GM19023 (cell line): ENCODE results near the gene LRRC25.
"Not testable (repeated sequence)": the region's sequence is repeated elsewhere in the genome, so short reads cannot be mapped to it uniquely, and the experiment has no call there.

Experiments used
- ATAC-seq: cut with Tn5 transposase; IDR thresholded peaks from one replicate; pipeline ENCODE4 v1.9.1; 2021; ENCODE audit warnings: mild to moderate bottlenecking, moderate library complexity; ENCODE audit not compliant: unreplicated experiment

Gene LRRC25

DNA sequence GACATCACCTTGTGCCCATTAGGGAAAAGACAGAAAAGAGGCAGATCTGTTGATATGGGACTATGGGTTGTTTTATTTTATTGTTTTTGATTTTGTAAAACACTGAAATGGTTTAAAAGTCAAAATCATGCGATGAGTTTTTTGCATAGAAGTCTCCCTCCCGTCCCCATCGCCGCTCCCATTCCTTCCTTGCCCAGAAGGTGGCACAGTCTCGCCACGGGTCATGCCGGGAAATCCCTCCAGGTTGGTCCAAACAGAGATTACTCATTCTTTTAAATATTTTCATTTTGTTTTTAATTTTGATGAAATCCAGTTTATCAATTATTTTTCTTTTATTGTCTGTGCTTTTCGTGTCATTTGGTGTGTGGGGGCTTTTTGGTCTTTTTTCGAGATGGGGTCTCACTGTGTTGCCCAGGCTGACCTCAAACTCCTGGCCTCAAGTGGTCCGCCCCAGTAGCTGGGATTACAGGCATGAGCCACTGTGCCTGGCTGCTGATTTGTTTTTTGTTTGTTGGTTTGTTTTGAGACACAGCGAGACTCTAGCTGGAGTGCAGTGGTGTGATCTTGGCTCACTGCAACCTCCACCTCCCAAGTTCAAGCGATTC, 47.8 kb downstream of the LRRC25 start:
- ATAC-seq: no peak

DNA sequence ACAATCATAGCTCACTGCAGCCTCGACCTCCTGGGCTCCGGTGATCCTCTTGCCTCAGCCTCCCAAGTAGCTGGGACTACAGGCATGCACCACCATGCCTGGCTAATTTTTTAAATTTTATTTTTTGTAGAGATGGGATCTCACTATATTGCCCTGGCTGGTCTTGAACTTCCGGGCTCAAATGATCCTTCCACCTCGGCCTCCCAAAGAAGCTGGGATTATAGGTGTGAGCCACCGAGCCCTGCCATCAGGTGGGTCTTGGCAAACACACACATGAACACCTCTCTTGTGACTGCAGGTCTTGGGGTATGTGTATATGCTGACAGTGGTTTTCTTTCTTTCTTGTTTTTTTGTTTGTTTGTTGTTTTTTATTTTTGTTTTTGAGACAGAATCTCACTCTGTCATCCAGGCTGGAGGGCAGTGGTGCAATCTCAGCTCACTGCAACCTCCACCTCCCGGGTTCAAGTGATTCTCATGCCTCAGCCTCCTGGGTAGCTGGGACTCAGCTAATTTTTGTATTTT, 48.5 kb downstream of the LRRC25 start:
- not testable (repeated sequence) for ATAC-seq

DNA sequence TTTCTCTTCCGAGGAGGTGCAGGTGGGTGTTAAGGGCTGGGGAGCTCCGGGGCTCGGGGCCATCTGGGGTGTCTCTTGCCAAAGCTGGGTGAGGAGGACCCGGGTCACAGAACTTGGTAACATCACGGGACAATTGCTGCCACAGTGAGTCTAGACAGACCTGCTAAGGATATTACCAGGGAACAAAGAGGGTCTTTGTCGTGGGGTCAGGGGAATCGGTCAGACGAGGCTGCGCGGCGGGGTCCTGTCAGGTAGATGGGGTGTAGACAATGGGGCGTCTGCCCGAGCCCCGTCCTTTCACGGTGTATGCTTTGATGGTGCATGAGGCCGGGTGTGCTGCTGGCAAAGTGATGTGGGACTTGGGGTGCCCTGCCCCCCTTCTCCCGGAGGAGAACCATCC, 49.3 kb downstream of the LRRC25 start:
- ATAC-seq: no peak

DNA sequence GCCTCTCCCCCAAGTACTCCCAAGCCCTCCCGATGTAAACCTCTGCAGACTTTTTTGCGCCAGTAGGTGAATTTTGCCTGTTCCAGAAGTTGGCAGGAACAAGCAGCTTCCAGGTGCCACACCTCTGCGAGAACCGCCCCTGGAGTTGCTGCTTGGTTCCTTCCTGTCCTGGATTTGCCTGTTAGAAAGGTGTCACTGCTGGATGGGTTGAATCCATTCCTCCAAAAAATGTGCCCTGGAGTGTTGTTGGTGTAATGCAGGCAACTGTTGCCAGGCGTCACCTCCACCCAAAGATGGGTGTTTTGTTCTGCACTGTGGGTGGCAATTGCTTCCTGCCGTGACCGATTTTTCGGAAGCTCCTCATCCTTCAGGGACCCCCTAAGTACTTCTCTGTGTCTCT, 51.3 kb downstream of the LRRC25 start:
- ATAC-seq: no peak

DNA sequence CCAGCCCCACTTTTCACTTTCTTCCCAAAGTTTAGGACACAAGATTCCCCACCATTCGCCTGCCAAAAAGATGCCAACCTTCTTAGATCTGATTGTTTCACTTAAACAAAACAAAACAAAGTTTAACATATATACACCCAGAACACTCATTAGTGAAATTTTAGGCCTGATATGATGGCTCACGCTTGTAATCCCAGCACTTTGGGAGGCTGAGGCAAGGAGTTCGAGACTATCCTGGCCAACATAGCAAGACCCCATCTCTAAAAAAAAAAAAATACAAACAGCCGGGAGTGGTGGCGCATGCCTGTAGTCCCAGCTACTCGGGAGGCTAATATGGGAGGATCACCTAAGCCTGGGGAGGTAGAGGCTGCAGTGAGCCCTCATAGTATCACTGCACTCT, 52.1 kb downstream of the LRRC25 start:
- ATAC-seq: no peak

DNA sequence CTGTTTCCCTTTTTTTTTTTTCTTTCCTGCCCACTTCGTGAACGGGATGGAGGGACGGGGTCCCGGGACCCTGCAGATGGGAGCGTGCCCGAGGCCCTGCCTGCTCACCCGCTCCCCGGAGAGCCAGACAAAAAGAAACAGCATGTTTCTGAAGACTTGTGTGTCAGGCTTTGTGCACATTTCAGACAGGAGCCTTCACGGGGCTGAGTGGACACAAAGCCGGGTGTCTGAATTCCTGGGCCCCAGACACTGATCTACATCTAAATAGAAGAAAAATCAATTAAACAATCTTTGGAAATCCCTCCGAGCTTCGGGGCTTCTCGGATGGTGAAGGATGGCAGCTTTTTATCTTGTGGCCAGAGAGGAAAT, 52.9 kb downstream of the LRRC25 start:
- no peak for ATAC-seq

DNA sequence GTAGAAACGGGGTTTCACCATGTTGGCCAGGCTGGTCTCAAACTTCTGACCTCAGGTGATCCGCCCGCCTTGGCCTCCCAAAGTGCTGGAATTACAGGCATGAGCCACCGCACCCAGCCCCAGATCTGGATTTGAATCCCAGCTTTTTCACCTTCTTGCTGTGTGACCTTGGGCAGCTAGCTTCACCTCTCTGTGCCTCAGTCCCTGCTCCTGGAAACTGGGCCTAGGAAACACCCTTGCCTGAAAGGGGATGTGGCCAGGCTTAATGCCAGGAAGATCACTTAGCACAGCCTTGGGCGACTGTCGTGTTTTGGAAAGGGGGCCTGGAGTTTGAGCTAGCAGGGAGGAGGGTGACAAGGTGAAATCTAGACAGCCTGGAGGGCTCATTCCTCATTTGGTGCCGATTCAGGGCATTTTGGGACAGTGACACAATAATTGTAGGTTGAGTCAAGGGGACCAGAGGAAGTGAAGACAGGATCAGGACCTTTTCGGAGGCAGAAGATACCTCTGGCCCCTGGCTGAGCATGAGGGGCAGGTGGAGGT, 55.3 kb downstream of the LRRC25 start:
- ATAC-seq: no peak
